Transverse colon (tissue), 4 donors: Measurements from ENCODE around the gene CRYBG1. TPM values are rescaled to one million over a fixed set of nuclear protein-coding genes. Genes with fewer than 3 reads are reported as not detected.

Source experiments
- DNase-seq: peaks from one replicate; pipeline ENCODE4 v3.0.0-alpha.2; 2019
- H3K27ac ChIP-seq, 4 donors: fragments of 200-600 bp; sonication (generic); 2 replicates each; pipeline ENCODE4 v1.5.1; 2016 to 2018; ENCODE audit warnings: inconsistent platforms in 4 of 4
- H3K27me3 ChIP-seq: fragments of 200-600 bp; sonication (generic); 2 replicates; pipeline ENCODE4 v1.5.1; 2017; ENCODE audit warnings: inconsistent platforms
- H3K36me3 ChIP-seq, 4 donors: fragments of 200-600 bp; sonication (generic); 2 replicates each; pipeline ENCODE4 v1.5.1; 2017 to 2019; ENCODE audit warnings: inconsistent platforms in 4 of 4
- H3K4me1 ChIP-seq, 4 donors: fragments of 200-600 bp; sonication (generic); 2 replicates each; pipeline ENCODE4 v1.5.1; 2017 to 2020; ENCODE audit warnings: inconsistent platforms in 4 of 4
- H3K4me3 ChIP-seq, 4 donors: fragments of 200-600 bp; sonication (generic); 1 replicate in 1 of 4; 2 replicates in 3 of 4; pipeline versions ENCODE4 v1.5.1 to v1.6.1; 2017 to 2019; ENCODE audit warnings: inconsistent platforms in 4 of 4
- H3K9me3 ChIP-seq, 2 donors: fragments of 200-600 bp; sonication (generic); 2 replicates each; pipeline ENCODE4 v1.5.1; 2017 to 2019; ENCODE audit warnings: inconsistent platforms in 2 of 2
- EP300 ChIP-seq: sonication (generic); formaldehyde crosslinking; IDR thresholded peaks from one replicate; pipeline ENCODE4 v1.6.1; 2017; ENCODE audit warnings: antibody characterized with exemption, low read depth
- POLR2A ChIP-seq: fragments of 450-650 bp; IDR thresholded peaks from one replicate; pipeline ENCODE4 v1.6.1; 2016; ENCODE audit warnings: antibody characterized with exemption, mild to moderate bottlenecking, moderate library complexity
- POLR2AphosphoS5 ChIP-seq, 3 donors: sonication (generic); formaldehyde crosslinking; IDR thresholded peaks; one replicate each; pipeline ENCODE4 v1.6.1; 2016; ENCODE audit warnings: antibody characterized with exemption in 3 of 3
- WGBS, 2 donors: methylation state at CpG; one replicate each; pipeline ENCODE4 v1.1.5; 2018; ENCODE audit warnings: low coverage in 1 of 2; 5-methylcytosine and 5-hydroxymethylcytosine counted together
- in situ Hi-C, 4 donors: fragments of 200-750 bp; cut with MboI; loops; one replicate each; pipeline versions ENCODE4 v1.15.0 to v1.15.1; 2017; ENCODE audit warnings: low sequenced_read_pairs in 3 of 4, low pct_ligation_motif_present in 1 of 4, low pct_unique_long_range_greater_than_20kb in 1 of 4
- intact Hi-C: fragments of 100-400 bp; cut with DNase I; formaldehyde crosslinking; loops from one replicate; pipeline ENCODE4 v1.15.1; 2023; ENCODE audit warnings: low total_unique reads
- total RNA-seq, 4 donors: library from RNA; depleted of rRNA; stranded (reverse); fragments of >200 nt; gene quantifications; one replicate each; pipeline ENCODE4 v1.1.0, GENCODE V29; 2016
- TF ChIP-seq, protein P1 (sequence below), 5 experiments: fragments of 200-600 bp in 3 of 5; fragments of 450-650 bp in 2 of 5; sonication (generic) in 3 of 5; IDR thresholded peaks; 1 replicate in 2 of 5; 2 replicates in 3 of 5; pipeline ENCODE4 v1.5.1; 2016 to 2017; ENCODE audit warnings: antibody characterized with exemption in 5 of 5, inconsistent platforms in 3 of 5, mild to moderate bottlenecking in 2 of 5, moderate library complexity in 1 of 5

CRYBG1 gene
- total RNA-seq, 4 donors from 2014 or later, result 64.3 to 112 (median 70.2) TPM

DNA sequence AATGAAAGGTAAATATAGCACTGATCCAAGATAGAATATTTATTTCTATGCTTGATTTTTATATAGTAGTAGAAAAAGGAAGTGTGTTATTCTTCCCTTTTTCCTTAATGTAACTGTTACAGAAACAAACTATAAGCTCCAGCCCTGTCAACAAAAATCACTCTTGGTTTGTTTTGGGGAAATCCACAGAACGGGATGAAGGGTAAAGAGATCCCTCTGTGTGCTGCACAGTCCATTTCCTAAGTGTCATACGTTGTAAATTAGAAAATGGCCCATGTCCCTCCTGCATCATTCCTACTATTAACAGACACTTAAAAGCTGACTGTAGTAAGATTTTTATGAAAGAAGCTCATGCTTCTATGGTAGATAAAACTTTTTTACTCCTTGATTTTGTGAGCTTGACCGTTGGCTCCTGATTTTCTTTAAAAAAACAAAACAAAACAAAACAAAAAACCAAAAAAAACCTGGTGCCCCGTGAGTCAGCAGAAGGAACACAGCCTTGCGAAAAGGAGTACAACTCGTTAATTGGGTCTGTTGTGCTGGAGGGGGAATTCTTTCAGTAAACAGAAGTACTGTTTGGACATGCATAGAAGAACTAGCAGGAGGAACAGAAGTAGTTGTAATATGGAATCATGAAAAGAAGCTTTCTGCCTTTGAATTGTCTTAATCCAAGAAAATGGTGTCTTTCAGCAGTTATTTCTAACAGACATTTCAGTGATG is 201.3 kb downstream of the CRYBG1 start:
- Histone ChIP-seq H3K27me3 (no peaks in the 10 kb centered on the region), H3K27ac (no peak overlapping the region), H3K4me3 (no peak overlapping the region), H3K9me3 (no peaks in the 10 kb centered on the region), H3K4me1 (peaks cover 0 to 6% (median 0%) of the 10 kb centered on the region in 4 donors), H3K36me3 (peaks cover 0 to 34% (median 11%) of the 10 kb centered on the region in 4 donors)
- no peak for DNase-seq
- 65 to 72% methylated on average over 6 of the region's 6 CpGs for WGBS, 2 donors
- in situ Hi-C loops, result loop anchor here (10.0 to 25.0 kb wide), 4 partner anchors 217 to 1125 kb away; partner anchors contain the start of gene ATG5 (in 2 of the 4)
- no peak for TF ChIP-seq POLR2A
- no peak for TF ChIP-seq POLR2AphosphoS5 (IDR thresholded peaks at IDR 0.05)
- TF ChIP-seq, protein P1, sequence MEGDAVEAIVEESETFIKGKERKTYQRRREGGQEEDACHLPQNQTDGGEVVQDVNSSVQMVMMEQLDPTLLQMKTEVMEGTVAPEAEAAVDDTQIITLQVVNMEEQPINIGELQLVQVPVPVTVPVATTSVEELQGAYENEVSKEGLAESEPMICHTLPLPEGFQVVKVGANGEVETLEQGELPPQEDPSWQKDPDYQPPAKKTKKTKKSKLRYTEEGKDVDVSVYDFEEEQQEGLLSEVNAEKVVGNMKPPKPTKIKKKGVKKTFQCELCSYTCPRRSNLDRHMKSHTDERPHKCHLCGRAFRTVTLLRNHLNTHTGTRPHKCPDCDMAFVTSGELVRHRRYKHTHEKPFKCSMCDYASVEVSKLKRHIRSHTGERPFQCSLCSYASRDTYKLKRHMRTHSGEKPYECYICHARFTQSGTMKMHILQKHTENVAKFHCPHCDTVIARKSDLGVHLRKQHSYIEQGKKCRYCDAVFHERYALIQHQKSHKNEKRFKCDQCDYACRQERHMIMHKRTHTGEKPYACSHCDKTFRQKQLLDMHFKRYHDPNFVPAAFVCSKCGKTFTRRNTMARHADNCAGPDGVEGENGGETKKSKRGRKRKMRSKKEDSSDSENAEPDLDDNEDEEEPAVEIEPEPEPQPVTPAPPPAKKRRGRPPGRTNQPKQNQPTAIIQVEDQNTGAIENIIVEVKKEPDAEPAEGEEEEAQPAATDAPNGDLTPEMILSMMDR (IDR thresholded peaks at IDR 0.05), result no peak
- TF ChIP-seq EP300, result no peak
- intact Hi-C loops, result loop anchor here (5.0 kb wide), 2 partner anchors 115 to 220 kb away; no protein-coding TSS in a partner anchor

GRCh38 chr6:106563614-106564013 is 203.1 kb downstream of the CRYBG1 start:
- intact Hi-C loops (loop anchor here (5.0 kb wide), 2 partner anchors 116 to 221 kb away; no protein-coding TSS in a partner anchor), in situ Hi-C loops (loop anchor here (10.0 to 25.0 kb wide), 4 partner anchors 219 to 1126 kb away; partner anchors contain the start of gene ATG5 (in 2 of the 4))
- Histone ChIP-seq H3K9me3 (no peaks in the 10 kb centered on the region), H3K4me3 (no peak overlapping the region), H3K27ac (no peak overlapping the region), H3K27me3 (no peaks in the 10 kb centered on the region), H3K4me1 (peaks cover 0 to 6% (median 0%) of the 10 kb centered on the region in 4 donors), H3K36me3 (peaks cover 0 to 34% (median 12%) of the 10 kb centered on the region in 4 donors)
- TF ChIP-seq POLR2A (no peak), EP300 (no peak)
- no peak for DNase-seq
- WGBS, 2 donors, result 60% methylated on average over 2 of the region's 2 CpGs; no CpG with 5 or more reads in 1 of the 2 donors

GRCh38 chr6:106564476-106564875 is 204.0 kb downstream of the CRYBG1 start:
- H3K4me3 ChIP-seq, result no peak overlapping the region
- no peak for DNase-seq
- 48 to 71% methylated on average over 3 to 4 of the region's 4 CpGs for WGBS, 2 donors
- TF ChIP-seq EP300 (no peak), POLR2A (no peak), POLR2AphosphoS5 (IDR thresholded peaks at IDR 0.05) (no peak)
- TF ChIP-seq, protein P1 (IDR thresholded peaks at IDR 0.05), result no peak
- peaks cover 0 to 6% (median 0%) of the 10 kb centered on the region in 4 donors for H3K4me1 ChIP-seq
- H3K27me3 ChIP-seq, result no peaks in the 10 kb centered on the region
- no peaks in the 10 kb centered on the region for H3K9me3 ChIP-seq
- in situ Hi-C loops, result loop anchor here (10.0 to 25.0 kb wide), 4 partner anchors 220 to 1127 kb away; partner anchors contain the start of gene ATG5 (in 2 of the 4)
- intact Hi-C loops, result loop anchor here (5.0 kb wide), 2 partner anchors 117 to 222 kb away; no protein-coding TSS in a partner anchor
- no peak overlapping the region for H3K27ac ChIP-seq
- H3K36me3 ChIP-seq, result peaks cover 0 to 33% (median 10%) of the 10 kb centered on the region in 4 donors

DNA sequence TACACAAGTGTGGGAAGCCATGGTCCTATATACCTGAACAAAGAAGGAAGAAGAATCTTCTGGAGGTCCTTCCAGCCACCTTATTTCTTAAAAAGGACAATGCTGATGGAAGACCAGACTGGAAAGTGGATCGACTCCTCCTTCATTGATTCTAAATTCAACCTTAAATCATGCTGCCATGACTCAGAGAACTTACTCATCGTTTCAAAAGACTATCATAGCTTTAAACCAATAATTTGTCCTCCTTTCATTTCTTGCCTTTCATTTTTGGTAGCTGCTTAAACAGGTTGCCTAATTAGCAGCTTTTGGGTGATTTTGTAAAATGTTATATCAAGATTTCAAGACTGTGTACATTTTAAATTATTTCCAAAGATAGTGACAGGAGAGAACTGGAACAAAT is 208.0 kb downstream of the CRYBG1 start:
- in situ Hi-C loops, result loop anchor here (5.0 to 25.0 kb wide), 6 partner anchors 121 to 1131 kb away; partner anchors contain the start of gene ATG5 (in 2 of the 4)
- DNase-seq, result no peak

More for the DNA sequence above, 208.0 kb downstream of the CRYBG1 start:
- intact Hi-C loops, result no loop called here
- Histone ChIP-seq H3K27ac (no peak overlapping the region), H3K4me3 (no peak overlapping the region), H3K4me1 (peaks cover 0 to 6% (median 0%) of the 10 kb centered on the region in 4 donors), H3K36me3 (peaks cover 0 to 16% (median 7%) of the 10 kb centered on the region in 4 donors), H3K27me3 (no peaks in the 10 kb centered on the region), H3K9me3 (no peaks in the 10 kb centered on the region)
- no peak for TF ChIP-seq POLR2AphosphoS5 (IDR thresholded peaks at IDR 0.05)
- no peak for TF ChIP-seq POLR2A
- TF ChIP-seq, protein P1 (IDR thresholded peaks at IDR 0.05), result no peak
- no peak for TF ChIP-seq EP300
- WGBS, 2 donors, result 72 to 84% methylated on average over 2 of the region's 2 CpGs
